ENCODE data around the gene LZTS2.

The LZTS2 gene

GRCh38 chr10:101054351-101054750 lies 54.7 kb downstream of the LZTS2 start:
- no peak for DNase-seq (ENCODE audit: low read depth)

- DNase-seq (ENCODE audit: low read depth), result no peak
These were observed 55.3 kb downstream of the LZTS2 start for GRCh38 chr10:101054876-101055275.

- no peak for DNase-seq (ENCODE audit: low read depth)
These were observed 55.8 kb downstream of the LZTS2 start for GRCh38 chr10:101055411-101055810.

- DNase-seq (ENCODE audit: low read depth), result no peak
These were observed 57.0 kb downstream of the LZTS2 start for GRCh38 chr10:101056365-101057151.

Data from activated T-helper 9 cell treated with anti-CD3 and anti-CD28 coated beads, Interleukin-2, amount 50 U/mL, for 16 hours (primary cell).